ENCODE results near the gene AGPAT4.

AGPAT4 gene

DNA sequence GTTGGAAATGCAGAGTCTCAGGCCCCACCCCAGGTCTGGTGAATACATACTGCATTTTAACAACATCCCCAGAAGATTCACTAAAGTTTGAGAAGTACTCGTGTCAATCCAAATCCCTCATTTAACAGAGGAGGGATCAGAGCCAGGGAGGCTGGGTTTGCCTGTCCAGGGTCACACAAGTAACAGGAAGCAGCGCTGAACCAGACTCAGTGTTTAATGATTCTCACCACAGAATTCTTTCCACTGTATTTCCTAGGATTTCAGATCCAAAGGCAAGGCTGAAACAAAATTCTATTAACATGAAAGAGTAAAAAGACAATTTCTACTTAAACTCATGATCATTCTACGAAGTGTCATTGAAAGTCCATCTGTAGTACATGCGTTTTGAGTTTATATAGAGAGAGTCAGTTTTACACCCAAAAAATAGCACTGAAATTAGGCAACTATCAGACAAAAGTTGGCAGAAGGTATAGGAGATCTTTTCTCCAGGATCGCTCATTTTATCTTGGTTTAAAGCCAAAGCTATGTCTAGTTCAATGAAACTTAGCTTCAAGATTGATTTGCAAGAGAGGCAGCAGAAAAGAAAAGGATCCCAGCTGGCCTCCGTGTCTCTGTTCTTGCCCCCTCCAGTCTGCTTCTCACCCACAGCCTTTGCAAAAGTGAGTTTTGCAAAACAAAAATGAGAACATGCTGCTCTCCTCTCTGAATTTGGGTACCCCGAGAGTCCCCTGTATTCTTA lies 6.0 kb upstream of the AGPAT4 start:
- no peak for DNase-seq

DNA sequence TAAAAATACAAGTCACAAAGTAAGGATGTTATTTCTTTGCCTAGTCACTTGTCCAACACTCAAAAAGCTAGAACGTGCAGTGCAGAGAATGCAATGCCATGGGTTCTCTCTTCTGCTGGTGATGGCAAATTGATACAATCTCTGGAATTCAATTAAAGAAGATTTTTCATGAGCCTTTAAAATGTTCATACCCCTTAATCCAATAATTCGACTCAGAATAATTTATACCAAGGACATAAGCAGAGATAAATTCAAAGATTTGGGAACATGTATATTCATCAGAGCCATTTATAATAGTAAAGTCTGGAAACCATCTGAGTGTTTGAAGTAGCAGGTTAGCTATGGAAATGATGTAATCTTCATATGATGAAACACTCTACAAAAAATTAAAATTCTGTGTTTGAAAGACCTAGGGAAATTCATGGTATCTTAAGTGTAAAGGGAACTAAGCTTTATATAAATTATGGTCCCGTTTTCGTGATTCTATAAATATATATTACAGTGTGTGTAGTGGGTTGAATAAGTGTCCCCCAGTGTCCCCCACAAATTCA lies 2.8 kb upstream of the AGPAT4 start:
- DNase-seq, result no peak

DNA sequence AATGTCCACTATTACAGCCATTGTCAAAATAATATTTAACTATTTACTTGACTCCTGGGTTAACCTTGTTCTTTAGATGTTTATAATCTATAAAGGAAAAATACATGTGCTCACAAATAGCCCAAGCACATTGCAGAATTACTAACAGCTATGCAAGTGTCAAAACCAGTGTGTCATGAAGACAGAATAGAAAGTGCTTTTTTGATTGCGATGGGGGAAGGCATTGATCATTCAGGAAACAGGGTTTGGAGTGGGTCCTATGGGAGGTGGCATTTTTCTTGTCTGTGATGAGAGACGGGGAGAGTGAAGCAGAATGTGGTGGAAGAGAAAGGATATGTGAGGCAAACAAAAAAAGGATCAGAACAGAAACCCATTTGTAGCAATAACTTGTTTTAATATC lies 1.0 kb upstream of the AGPAT4 start:
- no peak for DNase-seq

DNA sequence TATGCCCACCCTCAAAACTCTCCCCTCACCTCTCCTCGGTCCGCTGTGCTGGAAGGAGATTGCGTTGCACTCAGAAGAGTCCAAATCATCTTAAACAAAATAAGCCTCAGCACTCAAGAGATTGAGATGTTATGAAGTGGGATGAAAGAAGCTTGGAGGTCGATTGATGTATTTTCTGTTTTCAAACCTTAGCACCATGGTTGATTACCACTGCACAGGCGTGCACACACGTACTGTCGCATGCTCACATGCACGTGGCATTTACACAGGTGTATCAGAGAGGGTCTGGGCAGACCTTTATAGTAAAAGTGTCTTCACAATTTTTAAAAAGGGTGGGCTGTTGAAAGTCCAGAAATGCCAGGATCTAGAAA lies 612 bp upstream of the AGPAT4 start:
- DNase-seq, result no peak

DNA sequence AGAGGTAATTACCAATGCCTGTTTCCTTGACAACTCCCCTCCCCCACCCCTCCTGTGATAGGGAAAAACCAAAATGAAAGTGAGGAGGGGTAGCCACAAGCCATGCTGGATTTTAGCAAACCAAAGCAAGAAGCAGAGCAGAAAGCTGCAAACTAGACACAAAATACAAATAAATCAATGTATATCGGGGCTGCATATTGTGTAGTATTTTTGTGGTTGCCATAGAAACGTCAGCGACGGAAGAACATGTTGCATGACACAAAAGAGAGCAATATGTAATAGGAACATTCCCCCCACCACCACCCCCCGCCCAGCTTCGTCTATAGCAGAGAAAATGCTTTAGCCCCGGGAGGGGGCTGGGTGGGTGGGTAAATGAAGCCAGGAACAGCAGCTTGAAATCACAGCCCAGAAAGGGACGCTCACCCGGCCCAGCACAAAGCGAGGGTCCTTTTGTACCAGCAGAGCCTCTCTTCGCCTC lies 548 bp downstream of the AGPAT4 start:
- DNase-seq, result no peak

DNA sequence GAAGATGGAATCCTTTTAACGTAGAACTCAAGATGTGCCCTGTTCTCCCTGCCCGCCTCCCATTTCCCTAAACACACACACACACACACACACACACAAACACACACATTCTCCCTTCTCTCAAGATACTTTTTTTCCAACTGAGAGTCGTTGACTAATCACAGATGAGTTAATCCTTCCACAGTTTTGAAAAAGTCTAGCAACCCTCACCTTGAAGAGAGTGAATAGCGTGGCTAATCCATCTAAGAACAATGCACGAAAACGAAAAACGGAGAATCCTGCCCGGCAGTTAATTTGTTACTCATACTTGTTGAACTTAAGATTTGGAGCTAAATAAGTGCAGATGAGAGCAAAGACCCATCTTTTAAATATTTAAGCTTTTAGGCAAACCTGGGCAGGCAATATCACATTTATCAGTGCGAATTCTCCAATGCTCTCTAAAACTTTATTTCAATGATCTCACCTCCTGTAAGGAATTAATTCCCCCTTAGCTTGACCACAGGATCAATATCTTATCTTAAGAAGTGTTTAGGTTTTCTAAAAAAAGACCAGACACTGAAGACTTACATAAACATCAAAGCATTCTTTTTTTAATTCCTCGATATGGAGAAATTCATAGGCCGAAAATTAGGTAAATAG lies 1.1 kb downstream of the AGPAT4 start:
- no peak for DNase-seq

DNA sequence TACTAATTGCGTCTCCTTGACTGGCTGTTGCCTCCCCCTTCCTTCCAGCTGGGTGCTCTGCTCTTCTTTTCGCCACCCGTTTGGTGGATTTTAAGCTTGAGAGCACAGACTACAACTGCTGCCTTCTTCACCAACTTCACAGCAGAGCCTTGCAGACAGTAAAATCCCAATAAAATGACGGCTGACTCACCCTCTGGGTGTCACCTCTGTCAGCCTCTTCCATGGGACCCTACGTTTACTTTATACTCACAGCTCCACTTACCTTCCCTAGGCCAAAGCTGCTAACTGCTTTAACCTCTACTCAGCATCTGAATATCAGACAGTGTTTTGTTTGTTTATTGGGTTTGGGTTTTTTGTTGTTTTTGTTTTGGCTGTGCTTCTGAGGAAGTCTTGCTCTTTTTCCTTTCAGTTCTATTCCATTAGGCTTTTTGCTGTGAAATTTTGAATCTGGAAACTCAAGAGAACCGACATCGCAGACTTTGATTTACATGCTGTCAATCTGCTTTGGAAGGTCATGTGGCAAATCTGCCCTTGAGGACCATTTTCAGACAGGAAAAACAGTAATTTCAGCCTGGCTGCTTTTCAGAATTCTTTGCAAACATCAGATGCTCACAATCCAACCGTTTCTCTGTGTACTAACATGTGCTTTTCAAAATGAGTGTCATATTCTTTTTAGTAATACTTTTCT lies 2.4 kb downstream of the AGPAT4 start:
- no peak for DNase-seq

DNA sequence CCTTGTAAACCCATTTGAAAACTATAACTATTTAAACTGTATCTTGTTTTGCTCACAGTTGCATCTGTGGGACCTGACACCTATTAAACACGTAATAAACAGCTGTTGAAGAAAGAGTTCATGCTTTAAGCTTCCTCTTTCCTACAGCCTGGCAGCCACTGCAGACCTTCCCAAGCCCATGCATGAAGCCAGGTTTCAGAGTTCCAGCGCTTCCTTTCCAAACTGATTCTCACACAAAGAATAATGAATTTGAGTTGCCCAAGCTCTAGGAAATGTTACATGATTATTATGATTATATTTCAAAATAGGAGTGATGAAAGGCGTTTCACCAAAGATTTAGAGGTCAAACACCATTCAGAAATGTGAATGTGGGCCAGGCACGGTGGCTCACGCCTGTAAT lies 3.7 kb downstream of the AGPAT4 start:
- no peak for DNase-seq

DNA sequence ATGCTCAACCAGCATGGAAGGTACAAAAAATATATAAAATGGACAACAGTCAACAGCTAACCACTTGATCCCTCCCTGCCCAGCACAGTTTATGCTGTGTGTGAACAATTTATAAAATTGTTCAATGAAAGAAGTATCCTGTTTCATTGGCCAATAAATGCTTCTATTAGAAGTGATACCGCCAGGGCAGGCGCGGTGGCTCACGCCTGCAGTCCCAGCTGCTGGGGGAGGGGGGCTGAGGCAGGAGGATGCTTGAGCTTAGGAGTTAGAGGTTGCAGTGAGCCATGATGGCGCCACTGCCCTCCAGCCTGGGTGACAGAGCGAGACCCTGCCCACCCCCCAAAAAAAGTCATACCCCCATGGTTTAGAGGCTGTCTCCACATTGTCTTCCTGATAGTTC lies 4.6 kb downstream of the AGPAT4 start:
- DNase-seq, result no peak

DNA sequence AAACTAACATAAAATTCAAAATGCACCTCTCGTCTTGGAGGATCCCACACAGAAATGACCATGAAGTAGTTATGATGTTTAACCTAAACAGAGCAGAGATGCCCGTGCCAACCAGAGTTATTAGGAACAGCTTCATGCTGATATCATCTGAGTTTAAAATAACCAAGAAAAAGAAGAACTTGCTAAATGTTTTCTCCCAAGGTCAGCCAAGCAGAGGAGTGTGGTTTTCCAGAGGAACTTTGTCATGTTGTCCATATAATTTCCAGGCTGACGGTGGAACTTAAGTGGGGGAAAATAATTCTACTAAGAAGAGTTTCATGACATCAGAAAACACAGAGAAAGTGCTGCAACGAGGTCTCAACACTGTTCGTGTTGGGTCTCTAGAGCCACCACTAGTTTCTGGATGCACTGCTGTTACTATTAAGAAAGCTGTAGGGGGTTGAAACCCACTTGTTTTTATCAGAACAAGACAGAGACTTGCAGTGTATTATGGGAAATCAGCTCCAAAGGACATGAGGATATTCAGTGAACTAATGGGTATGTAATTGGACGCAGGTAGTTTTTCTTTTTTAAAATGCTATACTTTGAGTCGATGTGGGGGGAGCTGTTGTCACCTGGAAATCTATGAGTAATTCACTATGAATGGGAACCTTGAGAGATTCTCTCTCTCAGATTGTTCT lies 5.2 kb downstream of the AGPAT4 start:
- DNase-seq, result no peak

DNA sequence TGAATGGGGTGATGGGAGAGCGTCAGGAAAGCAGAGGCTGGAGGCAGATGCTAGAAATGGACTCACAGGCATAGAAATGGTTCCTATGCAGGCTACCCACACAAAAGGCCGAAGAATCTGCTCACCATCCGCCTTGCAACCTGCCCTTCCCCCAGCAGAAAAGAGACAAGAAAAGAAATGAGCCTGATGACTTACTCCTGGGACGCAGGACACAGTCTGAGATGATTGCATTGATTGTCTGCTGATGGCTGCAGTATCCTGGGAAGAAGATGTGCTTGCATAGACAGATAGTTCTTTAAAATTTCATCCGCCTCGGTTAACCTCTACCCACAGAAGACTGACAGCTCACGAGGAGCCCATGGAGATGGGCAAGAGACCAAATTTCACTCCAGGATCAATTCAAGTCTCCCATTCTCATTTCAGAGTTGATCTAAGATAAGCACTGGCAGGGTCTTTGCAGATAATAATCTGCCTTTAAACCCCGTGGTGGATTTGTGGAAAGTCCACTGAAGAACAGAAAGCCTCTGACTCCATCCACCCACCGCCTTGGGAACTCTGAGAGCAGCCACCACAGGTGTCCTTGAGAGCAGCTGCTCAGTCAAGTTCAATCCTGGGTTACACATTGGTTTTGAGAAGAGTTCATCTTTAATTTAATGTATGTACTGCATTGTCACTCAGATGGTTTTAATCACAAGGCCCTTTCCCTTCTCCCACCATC lies 7.2 kb downstream of the AGPAT4 start:
- DNase-seq, result no peak

DNA sequence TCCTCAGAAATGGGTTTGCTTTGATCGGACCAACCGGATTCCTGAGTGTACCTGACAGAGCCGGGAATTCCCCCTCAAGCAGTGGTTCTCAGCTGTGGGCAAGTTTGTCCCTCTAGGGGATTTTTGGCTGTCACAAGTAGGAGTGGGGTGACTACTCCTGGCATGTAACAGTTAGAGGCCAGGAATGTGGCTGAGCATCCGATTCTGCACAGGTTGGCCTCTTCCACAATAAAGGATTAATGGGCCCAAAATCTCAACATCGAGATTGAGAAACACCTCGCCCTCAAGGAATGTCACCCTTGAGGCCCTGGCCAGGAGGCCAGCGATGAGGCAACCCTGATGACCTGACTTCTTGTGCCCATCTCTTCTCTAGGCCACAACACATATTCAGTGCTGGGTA lies 7.9 kb downstream of the AGPAT4 start:
- no peak for DNase-seq

DNA sequence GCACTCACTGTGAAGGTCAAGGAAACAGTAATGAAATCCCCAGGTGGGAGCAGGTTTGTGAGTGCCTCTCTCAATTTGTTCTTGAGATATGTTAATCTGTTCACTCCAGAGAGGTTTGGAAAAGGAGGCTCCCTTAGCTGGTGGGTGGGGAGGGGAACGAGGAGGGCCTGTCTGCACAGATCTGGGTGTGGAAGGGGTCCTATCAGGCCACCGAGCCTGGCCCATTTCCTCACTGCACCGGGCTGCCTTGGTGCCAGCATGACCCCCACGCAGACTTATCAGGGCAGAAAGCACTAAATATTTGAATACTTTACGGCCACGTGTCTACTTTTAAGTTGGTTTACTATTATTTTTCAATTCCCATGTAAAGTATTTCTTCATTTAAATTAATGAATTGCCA lies 8.3 kb downstream of the AGPAT4 start:
- DNase-seq, result no peak

DNA sequence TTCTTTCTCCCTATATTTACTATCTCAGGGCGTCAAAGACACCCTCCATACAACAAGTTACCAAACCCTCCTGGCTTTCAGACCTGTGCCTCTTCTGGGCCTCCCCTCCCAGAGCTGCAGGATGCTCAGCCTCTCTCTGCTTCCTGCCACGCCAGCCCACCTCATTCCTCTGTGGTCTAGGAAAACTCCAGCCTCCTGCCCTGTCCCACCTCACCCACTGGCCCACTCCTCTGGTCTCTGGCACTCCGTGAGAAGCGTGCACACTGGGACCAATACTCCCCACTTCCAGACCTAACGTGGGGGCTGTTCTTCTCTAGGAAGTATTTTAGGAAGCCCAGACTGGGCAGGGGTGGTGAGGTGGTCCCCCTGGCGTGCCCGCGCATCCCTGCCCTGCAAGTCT lies 9.7 kb downstream of the AGPAT4 start:
- no peak for DNase-seq

DNA sequence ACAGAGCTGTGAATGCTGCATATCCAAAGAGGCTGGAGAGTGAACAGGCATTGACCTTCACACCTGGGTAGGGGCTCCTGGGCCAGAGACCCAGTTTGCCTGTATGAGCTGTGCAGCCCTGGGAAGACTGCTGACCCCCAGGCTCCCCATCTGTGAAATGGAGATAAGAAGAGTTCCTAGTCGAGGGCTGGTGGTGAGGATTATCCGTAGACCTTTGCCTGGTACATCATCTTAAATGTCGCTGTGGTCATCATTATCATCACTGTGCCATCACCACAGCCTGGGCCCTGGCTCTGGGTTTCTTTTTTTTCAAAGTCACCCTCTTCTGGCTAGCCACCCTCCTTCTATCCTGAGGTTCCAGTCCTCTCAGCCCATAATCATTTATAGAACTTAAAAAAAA lies 12.0 kb downstream of the AGPAT4 start:
- DNase-seq, result no peak

DNA sequence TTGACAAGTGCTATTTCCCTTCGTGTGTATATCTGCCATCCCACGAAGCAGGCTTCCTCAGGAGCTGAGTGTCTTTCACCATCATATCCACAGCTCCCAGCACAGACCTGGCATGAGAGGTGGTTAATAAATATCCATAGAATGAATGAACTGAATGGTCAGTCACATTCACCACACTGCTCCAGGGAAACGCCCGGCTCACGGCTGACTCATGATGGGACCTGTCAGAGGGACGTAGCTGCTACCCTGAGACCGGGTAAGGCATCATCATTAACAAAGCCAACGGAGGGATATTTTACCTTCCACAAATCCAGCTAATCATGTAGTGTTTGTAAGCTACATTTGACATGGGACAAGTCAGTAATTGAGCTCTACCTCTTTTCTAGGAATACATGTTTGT lies 12.5 kb downstream of the AGPAT4 start:
- DNase-seq, result no peak

DNA sequence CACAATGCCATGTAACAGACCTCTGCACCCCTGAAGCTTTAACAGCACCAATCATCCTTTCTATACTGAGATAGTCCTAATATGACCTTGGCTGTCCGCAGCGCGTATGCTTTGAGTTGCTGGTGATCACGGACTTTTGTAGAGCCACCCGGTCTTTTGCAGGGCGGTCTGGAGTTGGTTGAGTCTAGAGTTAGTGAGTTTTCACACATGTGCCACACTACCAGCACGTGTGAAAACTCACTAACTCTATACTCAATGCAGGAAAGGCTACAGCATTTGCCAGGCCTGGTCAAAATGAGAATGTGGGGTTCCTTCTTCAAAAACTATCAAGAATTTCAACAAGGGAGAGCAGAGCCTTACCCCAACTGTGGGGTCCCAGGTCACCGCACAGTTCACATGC lies 14.6 kb downstream of the AGPAT4 start:
- no peak for DNase-seq

DNA sequence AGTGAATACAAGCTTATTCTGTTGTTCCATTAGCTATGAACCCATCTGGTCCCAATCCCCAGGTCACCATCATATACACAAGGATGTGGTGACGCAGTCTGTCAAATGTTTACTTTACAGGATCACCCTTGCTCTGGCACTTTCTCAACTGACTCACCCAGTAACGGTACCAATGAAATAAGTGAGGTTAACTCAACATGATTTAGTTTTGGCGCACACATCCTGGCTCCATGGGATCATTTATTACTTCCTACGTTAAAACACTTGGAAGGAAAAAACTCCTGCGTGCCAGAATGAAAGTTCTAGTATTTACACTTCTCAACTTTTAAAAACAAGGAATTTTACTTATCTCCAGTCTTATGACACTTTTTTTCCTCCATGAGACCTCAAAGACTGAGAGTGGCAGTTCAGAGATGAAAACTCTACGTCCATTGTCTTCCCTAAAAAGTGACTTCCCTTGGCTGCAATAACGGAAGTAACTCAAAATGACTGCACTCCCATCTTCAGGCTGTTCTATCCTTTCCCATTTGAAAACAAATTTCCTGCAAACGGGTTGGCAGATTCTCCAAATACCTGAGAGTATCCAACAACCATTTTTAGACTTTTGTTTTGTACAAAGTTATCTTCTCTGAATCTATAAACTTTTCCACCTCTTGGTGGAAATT lies 15.9 kb downstream of the AGPAT4 start:
- no peak for DNase-seq

DNA sequence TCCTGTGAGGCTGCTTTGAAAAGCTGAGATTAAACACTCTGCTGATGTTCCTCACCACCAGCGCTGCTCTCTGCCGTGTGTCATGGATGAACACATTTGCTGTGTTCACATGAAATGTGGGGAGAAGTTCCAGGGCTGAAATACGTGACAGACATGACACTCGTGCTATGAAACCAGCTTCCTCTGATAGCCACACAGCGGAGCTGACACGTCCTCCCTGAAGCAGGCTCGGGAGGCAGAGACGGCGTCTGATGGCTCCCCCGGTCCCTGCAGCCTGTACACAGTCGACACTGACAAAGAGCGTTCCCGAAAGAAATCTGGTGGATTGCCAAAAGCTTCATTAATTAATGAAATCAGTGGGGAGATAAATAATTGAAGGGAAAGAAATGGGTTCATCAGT lies 17.5 kb downstream of the AGPAT4 start:
- DNase-seq, result no peak

DNA sequence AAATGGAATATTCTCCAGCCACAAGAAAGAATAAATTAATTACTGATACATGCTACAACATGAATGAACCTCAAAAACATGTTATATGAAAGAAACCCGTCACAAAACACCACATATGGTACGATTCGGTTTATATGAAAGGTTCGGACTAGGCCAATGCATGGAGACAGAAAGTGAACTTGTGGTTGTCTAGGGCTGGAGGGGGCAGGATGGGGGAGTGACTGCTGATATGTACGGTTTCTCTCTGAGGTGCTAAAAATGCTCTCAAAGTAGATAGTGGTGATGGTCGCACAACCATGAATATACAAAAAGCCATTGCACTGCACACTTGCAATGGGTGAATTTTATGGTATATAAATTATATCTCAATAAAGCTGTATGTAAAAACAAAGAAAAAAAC lies 18.3 kb downstream of the AGPAT4 start:
- no peak for DNase-seq

DNA sequence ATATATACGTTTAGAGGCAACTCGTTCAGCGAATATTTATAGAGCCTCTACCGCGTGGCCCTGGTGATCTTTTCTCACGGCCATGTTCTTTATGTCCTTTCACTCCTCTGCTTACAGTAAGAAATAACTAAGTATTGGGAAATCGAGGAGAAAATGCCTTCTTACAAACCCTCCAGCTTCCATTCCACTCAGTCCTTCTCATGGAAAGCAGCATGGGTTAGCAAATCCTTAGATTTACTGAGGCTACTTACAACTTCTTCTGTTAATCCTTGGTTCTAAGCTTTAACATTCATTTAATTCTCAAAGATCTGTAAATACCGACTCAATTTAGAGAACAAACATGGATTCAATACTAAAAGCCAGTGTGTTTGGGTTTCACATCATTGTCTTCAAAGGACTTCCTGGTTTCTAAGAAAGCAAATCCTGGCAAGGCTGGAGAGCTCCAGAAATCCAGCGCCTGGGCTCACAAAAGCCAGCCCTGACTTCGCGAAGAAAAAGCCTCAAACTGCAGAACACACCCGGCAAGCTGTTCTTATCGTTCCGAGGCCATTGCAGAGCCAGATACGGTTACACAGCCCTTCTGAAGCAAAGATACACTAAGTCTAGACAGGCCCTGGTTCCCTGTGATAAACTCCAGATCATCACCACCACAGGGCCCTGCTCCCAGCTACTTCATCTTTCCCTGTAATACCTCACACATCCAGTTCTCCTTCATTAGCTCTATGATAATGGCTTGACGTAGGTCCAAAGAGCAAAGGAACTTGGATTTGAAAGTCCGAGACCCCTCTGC lies 19.2 kb downstream of the AGPAT4 start:
- DNase-seq, result no peak

DNA sequence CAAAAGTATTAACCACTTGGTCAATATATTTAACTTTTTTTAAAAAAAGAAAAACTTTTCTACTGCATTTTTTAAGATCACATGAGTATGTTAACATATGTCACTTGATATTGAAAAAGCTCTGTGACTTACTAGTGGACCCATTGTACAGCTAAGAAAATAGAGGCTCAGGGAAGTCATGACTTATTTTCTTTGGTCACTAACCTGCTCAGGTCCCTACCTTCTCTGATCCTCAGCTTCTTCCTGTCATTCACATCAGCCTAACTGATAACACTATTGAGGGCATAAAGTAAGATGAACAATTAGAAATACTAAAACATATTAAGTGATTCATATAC lies 19.8 kb downstream of the AGPAT4 start:
- DNase-seq, result no peak

Measured in activated T-cell treated with anti-CD3 and anti-CD28 coated beads for 4 hours (primary cell).